GM19372 (cell line): ENCODE data around the gene SCAI.
"Not testable (repeated sequence)": the region's sequence is repeated elsewhere in the genome, so short reads cannot be mapped to it uniquely, and the experiment has no call there.

Source experiments
- ATAC-seq: cut with Tn5 transposase; IDR thresholded peaks from one replicate; pipeline ENCODE4 v1.9.1; 2021; ENCODE audit warnings: mild to moderate bottlenecking, low read depth, moderate library complexity; ENCODE audit not compliant: unreplicated experiment

SCAI gene

GRCh38 chr9:125043148-125043547 is 100.2 kb downstream of the SCAI start:
- ATAC-seq = no peak

GRCh38 chr9:125038166-125038565 is 105.2 kb downstream of the SCAI start:
- no peak for ATAC-seq

- no peak for ATAC-seq
These were observed 115.3 kb downstream of the SCAI start for GRCh38 chr9:125028041-125028440.

GRCh38 chr9:125024917-125025316 is 118.4 kb downstream of the SCAI start:
- no peak for ATAC-seq

- no peak for ATAC-seq
These were observed 122.3 kb downstream of the SCAI start for GRCh38 chr9:125021069-125021468.

- not testable (repeated sequence) for ATAC-seq
These were observed 127.7 kb downstream of the SCAI start for GRCh38 chr9:125015655-125016054.

GRCh38 chr9:125012013-125012412 is 131.3 kb downstream of the SCAI start:
- not testable (repeated sequence) for ATAC-seq

GRCh38 chr9:125008599-125008998 is 134.7 kb downstream of the SCAI start:
- ATAC-seq = no peak

GRCh38 chr9:125003332-125003731 is 140.0 kb downstream of the SCAI start:
- ATAC-seq = no peak

GRCh38 chr9:124983698-124984097 is 159.6 kb downstream of the SCAI start:
- ATAC-seq = no peak

- no peak for ATAC-seq
These were observed 162.9 kb downstream of the SCAI start for GRCh38 chr9:124980431-124980830.

GRCh38 chr9:124975131-124975530 is 168.2 kb downstream of the SCAI start:
- ATAC-seq = no peak

- no peak for ATAC-seq
These were observed 169.5 kb downstream of the SCAI start for GRCh38 chr9:124973807-124974206.

- no peak for ATAC-seq
These were observed 171.0 kb downstream of the SCAI start for GRCh38 chr9:124972241-124972770.

- no peak for ATAC-seq
These were observed 173.9 kb downstream of the SCAI start for GRCh38 chr9:124969401-124969800.

- no peak for ATAC-seq
These were observed 175.1 kb downstream of the SCAI start for GRCh38 chr9:124968238-124968637.

GRCh38 chr9:124965775-124966568 is 177.4 kb downstream of the SCAI start:
- not testable (repeated sequence) for ATAC-seq

- no peak for ATAC-seq
These were observed 178.7 kb downstream of the SCAI start for GRCh38 chr9:124964604-124965003.

GRCh38 chr9:124964056-124964455 is 179.3 kb downstream of the SCAI start:
- no peak for ATAC-seq

- ATAC-seq = no peak
These were observed 182.9 kb downstream of the SCAI start for GRCh38 chr9:124960409-124960752.

- not testable (repeated sequence) for ATAC-seq
These were observed 183.5 kb downstream of the SCAI start for GRCh38 chr9:124959671-124960408.

GRCh38 chr9:124954255-124954654 is 189.1 kb downstream of the SCAI start:
- no peak for ATAC-seq
